Liver (tissue), 9 donors: ENCODE measurements around the gene PABPN1L. TPM values are rescaled to one million over a fixed set of nuclear protein-coding genes. Genes with fewer than 3 reads are reported as not detected.

ENCODE experiments used
- DNase-seq: peaks from one replicate; pipeline ENCODE4 v3.0.0-alpha.2; 2017; ENCODE audit warnings: low spot score
- H3K27ac ChIP-seq, 2 donors: one replicate each; pipeline ENCODE4 v1.7.0; 2013; ENCODE audit warnings: inconsistent platforms in 2 of 2, low read length in 2 of 2, control low read depth in 1 of 2, low read depth in 1 of 2, mild to moderate bottlenecking in 1 of 2
- H3K27me3 ChIP-seq, 4 donors: one replicate each; pipeline versions ENCODE4 v1.6.1 to v1.7.0; 2013; ENCODE audit warnings: low read length in 3 of 4, inconsistent platforms in 1 of 4, mild to moderate bottlenecking in 1 of 4, moderate library complexity in 1 of 4; ENCODE audit not compliant: control insufficient read depth in 4 of 4, insufficient read depth in 4 of 4
- H3K36me3 ChIP-seq, 4 donors: one replicate each; pipeline versions ENCODE4 v1.6.1 to v1.7.0; 2013; ENCODE audit warnings: low read length in 3 of 4, mild to moderate bottlenecking in 3 of 4, low read depth in 1 of 4, moderate library complexity in 1 of 4; ENCODE audit not compliant: control insufficient read depth in 4 of 4, insufficient read depth in 3 of 4
- H3K4me1 ChIP-seq, 4 donors: one replicate each; pipeline versions ENCODE4 v1.6.1 to v1.7.0; 2013; ENCODE audit warnings: low read length in 3 of 4, mild to moderate bottlenecking in 3 of 4, moderate library complexity in 1 of 4; ENCODE audit not compliant: control insufficient read depth in 4 of 4, insufficient read depth in 4 of 4
- H3K4me3 ChIP-seq, 3 donors: one replicate each; pipeline versions ENCODE4 v1.6.1 to v1.7.0; 2013; ENCODE audit warnings: low read length in 3 of 3, control low read depth in 1 of 3, low read depth in 1 of 3, mild to moderate bottlenecking in 1 of 3
- H3K9ac ChIP-seq, 2 donors: one replicate each; pipeline ENCODE4 v1.7.0; 2013; ENCODE audit warnings: low read length in 2 of 2, mild to moderate bottlenecking in 2 of 2, moderate library complexity in 2 of 2, control low read depth in 1 of 2, low read depth in 1 of 2
- H3K9me3 ChIP-seq, 4 donors: one replicate each; pipeline versions ENCODE4 v1.6.1 to v1.7.0; 2013; ENCODE audit warnings: low read length in 3 of 4; ENCODE audit not compliant: control insufficient read depth in 4 of 4
- EGR1 ChIP-seq, 2 donors: IDR thresholded peaks; 2 replicates each; pipeline ENCODE4 v1.6.1; 2016 to 2018; ENCODE audit warnings: antibody characterized with exemption in 2 of 2, low read depth in 2 of 2
- FOXA1 ChIP-seq: IDR thresholded peaks from 2 replicates; pipeline ENCODE4 v1.6.1; 2016; ENCODE audit warnings: antibody characterized with exemption
- FOXA2 ChIP-seq: IDR thresholded peaks from 2 replicates; pipeline ENCODE4 v1.6.1; 2016; ENCODE audit warnings: antibody characterized with exemption
- GABPA ChIP-seq, 2 donors: IDR thresholded peaks in 1 of 2; conservative IDR thresholded peaks in 1 of 2; 2 replicates each; pipeline ENCODE4 v1.6.1; 2016; ENCODE audit warnings: antibody characterized with exemption in 2 of 2, mild to moderate bottlenecking in 1 of 2, moderate library complexity in 1 of 2
- RXRA ChIP-seq, 2 donors: IDR thresholded peaks; 2 replicates each; pipeline ENCODE4 v1.6.1; 2017 to 2018; ENCODE audit warnings: antibody characterized with exemption in 2 of 2, mild to moderate bottlenecking in 1 of 2
- SP1 ChIP-seq: IDR thresholded peaks from 2 replicates; pipeline ENCODE4 v1.6.1; 2018; ENCODE audit warnings: antibody characterized with exemption, mild to moderate bottlenecking
- TAF1 ChIP-seq: conservative IDR thresholded peaks from 2 replicates; pipeline ENCODE4 v1.6.1; 2016; ENCODE audit warnings: antibody characterized with exemption, mild to moderate bottlenecking
- WGBS: extraction: QIAGEN DNeasy Blood & Tissue Kit; methylation state at CpG from one replicate; pipeline ENCODE4 v1.1.7; 2013; 5-methylcytosine and 5-hydroxymethylcytosine counted together
- polyA plus RNA-seq, 2 donors: library from polyadenylated mRNA; stranded (reverse) in 1 of 2; unstranded in 1 of 2; fragments of 200-250 nt in 1 of 2; fragments of >200 nt in 1 of 2; fragmentation: Nextera tagmentation in 1 of 2; extraction: Ambion mirVana in 1 of 2; gene quantifications; one replicate each; pipeline versions ENCODE4 v1.2.1 to v1.2.3, GENCODE V29; 2013 to 2015
- total RNA-seq, 2 donors: library from RNA; depleted of rRNA; stranded (reverse); fragments of >200 nt; gene quantifications; one replicate each; pipeline ENCODE4 v1.2.3, GENCODE V29; 2014
- TF ChIP-seq, protein P1 (sequence below): IDR thresholded peaks from 2 replicates; pipeline ENCODE4 v1.6.1; 2016; ENCODE audit warnings: antibody characterized with exemption
- TF ChIP-seq, protein P2 (sequence below): fragments of 150-350 bp; IDR thresholded peaks from 2 replicates; pipeline ENCODE4 v1.5.1; 2017; ENCODE audit warnings: improper control_type of control experiment, low read depth, low read length; ENCODE audit not compliant: missing input control
- TF ChIP-seq, protein P3 (sequence below): IDR thresholded peaks from 2 replicates; pipeline ENCODE4 v1.6.1; 2016; ENCODE audit warnings: antibody characterized with exemption
- donor health status: healthy.
- donor health status: healthy.
- donor health status: healthy.
- donor health status: healthy.
- donor health status: healthy.

Gene PABPN1L
- total and polyA plus RNA-seq, 4 donors = 0.09 TPM; not detected in 3

DNA sequence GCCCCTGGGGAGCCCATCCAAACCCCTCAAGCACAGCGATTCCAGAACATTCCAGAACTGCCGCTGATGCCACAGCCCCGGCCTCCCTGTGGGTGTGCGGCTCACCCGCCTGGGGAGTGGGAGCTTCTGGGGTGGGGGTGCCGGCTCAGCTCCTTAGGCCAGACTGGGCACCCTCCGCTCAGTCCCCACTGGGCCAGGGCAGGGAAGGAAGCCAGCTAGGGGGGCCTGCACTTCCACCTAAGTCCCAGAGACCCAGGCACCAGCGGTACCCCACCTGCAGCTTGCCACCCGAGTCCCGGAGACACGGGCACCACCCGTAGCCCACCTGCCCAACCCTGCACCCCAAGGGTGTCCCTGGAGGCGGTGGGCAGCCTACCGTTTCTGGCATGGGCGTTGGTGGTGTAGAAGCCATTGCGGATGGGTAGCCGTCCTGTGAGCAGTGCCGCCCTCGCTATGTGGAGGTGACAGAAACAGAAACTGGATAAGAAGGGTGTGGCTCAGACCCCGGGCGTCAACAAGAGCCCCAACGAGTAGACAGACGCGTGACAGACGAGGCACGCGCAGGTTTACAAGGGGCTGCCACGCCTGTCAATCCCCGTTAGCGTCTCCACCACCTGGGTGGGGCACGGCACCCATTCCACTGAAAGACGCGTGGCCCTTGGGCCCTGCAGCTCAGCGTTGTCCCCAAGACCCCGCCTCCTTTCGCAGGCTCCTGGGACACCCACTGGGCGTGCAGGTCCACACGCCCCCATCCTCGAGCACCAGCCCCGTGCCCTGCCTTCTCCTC, 24.7 kb downstream of the PABPN1L start:
- Histone ChIP-seq H3K4me3 (no peak overlapping the region), H3K27ac (no peak overlapping the region), H3K36me3 (peaks cover 0 to 26% (median 5%) of the 10 kb centered on the region in 4 donors), H3K27me3 (no peaks in the 10 kb centered on the region), H3K9ac (no peak overlapping the region), H3K4me1 (no peaks in the 10 kb centered on the region), H3K9me3 (no peaks in the 10 kb centered on the region)
- DNase-seq = no peak
- TF ChIP-seq, protein P1, sequence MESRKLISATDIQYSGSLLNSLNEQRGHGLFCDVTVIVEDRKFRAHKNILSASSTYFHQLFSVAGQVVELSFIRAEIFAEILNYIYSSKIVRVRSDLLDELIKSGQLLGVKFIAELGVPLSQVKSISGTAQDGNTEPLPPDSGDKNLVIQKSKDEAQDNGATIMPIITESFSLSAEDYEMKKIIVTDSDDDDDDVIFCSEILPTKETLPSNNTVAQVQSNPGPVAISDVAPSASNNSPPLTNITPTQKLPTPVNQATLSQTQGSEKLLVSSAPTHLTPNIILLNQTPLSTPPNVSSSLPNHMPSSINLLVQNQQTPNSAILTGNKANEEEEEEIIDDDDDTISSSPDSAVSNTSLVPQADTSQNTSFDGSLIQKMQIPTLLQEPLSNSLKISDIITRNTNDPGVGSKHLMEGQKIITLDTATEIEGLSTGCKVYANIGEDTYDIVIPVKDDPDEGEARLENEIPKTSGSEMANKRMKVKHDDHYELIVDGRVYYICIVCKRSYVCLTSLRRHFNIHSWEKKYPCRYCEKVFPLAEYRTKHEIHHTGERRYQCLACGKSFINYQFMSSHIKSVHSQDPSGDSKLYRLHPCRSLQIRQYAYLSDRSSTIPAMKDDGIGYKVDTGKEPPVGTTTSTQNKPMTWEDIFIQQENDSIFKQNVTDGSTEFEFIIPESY = no peak
- no peak for TF ChIP-seq SP1
- no peak for TF ChIP-seq FOXA1
- TF ChIP-seq, protein P2, sequence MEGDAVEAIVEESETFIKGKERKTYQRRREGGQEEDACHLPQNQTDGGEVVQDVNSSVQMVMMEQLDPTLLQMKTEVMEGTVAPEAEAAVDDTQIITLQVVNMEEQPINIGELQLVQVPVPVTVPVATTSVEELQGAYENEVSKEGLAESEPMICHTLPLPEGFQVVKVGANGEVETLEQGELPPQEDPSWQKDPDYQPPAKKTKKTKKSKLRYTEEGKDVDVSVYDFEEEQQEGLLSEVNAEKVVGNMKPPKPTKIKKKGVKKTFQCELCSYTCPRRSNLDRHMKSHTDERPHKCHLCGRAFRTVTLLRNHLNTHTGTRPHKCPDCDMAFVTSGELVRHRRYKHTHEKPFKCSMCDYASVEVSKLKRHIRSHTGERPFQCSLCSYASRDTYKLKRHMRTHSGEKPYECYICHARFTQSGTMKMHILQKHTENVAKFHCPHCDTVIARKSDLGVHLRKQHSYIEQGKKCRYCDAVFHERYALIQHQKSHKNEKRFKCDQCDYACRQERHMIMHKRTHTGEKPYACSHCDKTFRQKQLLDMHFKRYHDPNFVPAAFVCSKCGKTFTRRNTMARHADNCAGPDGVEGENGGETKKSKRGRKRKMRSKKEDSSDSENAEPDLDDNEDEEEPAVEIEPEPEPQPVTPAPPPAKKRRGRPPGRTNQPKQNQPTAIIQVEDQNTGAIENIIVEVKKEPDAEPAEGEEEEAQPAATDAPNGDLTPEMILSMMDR = no peak
- no peak for TF ChIP-seq RXRA (IDR thresholded peaks at IDR 0.05)
- TF ChIP-seq, protein P3, sequence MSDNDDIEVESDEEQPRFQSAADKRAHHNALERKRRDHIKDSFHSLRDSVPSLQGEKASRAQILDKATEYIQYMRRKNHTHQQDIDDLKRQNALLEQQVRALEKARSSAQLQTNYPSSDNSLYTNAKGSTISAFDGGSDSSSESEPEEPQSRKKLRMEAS = no peak
- WGBS = 95% methylated on average over 40 of the region's 40 CpGs

DNA sequence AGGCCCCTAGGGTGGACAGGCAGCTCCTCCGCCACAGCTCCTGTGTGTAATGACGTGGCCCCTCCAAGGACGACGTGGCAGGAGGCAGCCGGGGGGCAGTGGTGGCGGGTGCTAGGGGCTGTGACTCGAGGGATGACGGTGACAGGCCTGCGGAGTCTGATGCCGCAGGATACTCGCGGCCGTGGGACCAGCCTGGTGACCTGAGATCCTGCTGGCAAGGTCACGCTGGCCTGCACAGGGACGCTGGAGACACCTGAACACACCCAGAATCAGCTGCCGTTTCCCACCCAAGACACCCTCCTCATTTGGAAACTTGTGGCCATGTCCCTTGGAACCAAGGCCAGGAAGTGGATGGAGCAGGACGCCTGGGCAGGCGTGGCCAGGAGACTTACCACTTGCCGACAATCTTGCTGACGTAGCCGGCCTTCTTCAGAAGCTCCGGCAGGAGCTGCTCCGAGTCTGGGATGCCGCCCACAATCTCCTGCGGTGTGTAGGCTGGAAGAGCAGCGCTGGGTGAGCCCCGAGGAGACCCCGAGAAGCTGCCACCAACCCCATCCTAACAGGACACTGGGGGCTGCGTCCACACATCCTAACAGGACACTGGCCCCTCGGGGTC, 25.8 kb downstream of the PABPN1L start:
- H3K36me3 ChIP-seq = peaks cover 0 to 26% (median 5%) of the 10 kb centered on the region in 4 donors
- no peaks in the 10 kb centered on the region for H3K9me3 ChIP-seq
- no peak for DNase-seq
- no peak overlapping the region for H3K9ac ChIP-seq
- no peak overlapping the region for H3K4me3 ChIP-seq
- no peak for TF ChIP-seq GABPA (IDR thresholded peaks at IDR 0.05 in 1 of 2, conservative IDR thresholded peaks at IDR 0.05 in 1 of 2)
- H3K27ac ChIP-seq = no peak overlapping the region
- no peaks in the 10 kb centered on the region for H3K4me1 ChIP-seq
- H3K27me3 ChIP-seq = no peaks in the 10 kb centered on the region
- WGBS = 94% methylated on average over 30 of the region's 30 CpGs

DNA sequence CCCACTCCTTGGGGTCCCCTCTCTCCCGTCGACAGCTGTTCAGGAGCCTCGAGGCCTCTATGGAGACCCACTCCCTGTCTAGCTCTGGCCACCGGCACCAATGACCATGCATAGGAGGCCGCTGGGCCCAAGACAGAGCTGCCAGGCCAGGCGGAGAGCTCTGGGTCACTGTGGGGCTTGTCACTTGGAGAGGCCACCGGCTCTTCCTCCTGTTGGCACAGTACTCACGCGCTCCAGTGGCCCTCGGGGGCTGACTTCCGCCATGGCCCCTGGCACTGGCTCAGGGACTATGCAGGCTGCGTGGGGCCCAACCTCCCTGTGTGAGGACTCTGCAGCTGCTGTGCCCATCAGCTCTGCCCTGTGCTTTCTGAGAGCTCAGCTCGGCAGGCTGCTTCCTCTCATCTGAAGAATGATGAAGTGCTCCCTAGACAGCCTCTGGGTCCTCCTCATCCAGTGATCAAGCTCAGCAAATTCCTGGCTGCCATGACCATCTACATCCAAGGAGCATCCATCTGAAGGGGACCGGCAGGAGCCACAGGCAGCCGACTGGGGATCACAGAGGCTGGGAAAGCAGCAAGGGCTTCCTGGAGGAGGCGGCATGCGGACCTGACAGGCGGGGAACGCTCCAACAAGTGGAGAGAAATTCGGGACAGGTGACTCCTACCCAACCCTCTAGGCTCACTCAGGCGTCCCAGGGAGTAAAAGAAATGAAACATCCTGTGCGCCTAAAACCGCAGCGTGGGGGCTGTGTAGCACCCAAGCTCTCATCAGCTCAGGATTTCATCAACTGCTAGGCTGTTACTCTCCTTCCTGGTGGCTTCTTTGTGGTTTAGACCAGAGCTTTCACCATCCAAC, 26.5 kb downstream of the PABPN1L start:
- H3K4me1 ChIP-seq = no peaks in the 10 kb centered on the region
- H3K27ac ChIP-seq = no peak overlapping the region
- H3K9me3 ChIP-seq = no peaks in the 10 kb centered on the region
- no peak overlapping the region for H3K4me3 ChIP-seq
- H3K27me3 ChIP-seq = no peaks in the 10 kb centered on the region
- WGBS = 92% methylated on average over 24 of the region's 24 CpGs
- no peak overlapping the region for H3K9ac ChIP-seq
- TF ChIP-seq FOXA1 (no peak), FOXA2 (no peak), RXRA (IDR thresholded peaks at IDR 0.05) (no peak), TAF1 (no peak), EGR1 (IDR thresholded peaks at IDR 0.05; ENCODE audit: low read depth in 2 of 2) (no peak)
- TF ChIP-seq, protein P1 = no peak
- no peak for DNase-seq
- peaks cover 0 to 31% (median 6%) of the 10 kb centered on the region in 4 donors for H3K36me3 ChIP-seq
